ENCODE measurements around the gene IKZF3.
A peak's percentile ranks its signal among the peaks of the same experiment; 100 is the strongest.
"Not testable (repeated sequence)": the region's sequence is repeated elsewhere in the genome, so short reads cannot be mapped to it uniquely, and the experiment has no call there.

The IKZF3 gene

GRCh38 chr17:39863244-39863917 is 731 bp downstream of the IKZF3 start:
- H3K27ac ChIP-seq = peak overlapping the region in 12 of 21 experiments; percentile 14 to 91 (median 72)
- peak overlapping the region; percentile 3 to 39 (median 28) for H3K4me3 ChIP-seq

GRCh38 chr17:39861235-39861634 is 2.9 kb downstream of the IKZF3 start:
- Histone ChIP-seq H3K4me3 (no peak overlapping the region), H3K27ac (peak overlapping the region in 5 of 21 experiments; percentile 0 to 85 (median 54))

DNA sequence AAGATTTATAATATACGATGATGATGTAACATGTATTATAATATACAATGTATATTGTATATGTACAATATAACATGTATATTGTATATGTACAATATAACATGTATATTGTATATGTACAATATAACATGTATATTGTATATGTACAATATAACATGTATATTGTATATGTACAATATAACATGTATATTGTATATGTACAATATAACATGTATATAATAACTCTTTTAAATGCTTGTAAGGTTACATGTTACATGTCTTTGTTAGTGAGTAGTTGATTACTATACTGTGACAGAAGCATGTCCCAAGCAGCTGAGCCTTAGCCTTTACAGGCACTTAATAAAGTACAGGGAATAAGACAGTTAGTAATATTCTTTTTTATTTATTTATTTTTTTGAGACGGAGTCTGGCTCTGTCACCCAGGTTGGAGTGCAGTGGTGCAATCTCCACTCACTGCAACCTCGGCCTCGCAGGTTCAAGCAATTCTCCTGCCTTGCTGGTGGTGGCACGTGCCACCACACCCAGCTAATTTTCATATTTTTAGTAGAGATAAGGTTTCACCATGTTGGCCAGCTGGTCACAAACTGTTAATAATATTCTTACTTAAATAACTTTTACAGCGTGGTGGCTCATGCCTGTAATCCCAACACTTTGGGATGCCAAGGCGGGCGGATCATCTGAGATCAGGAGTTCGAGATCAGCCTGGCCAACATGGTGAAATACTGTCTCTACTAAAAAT is 8.0 kb downstream of the IKZF3 start:
- not testable (repeated sequence) for H3K4me3 ChIP-seq, H3K27ac ChIP-seq

- Histone ChIP-seq H3K4me3 (no peak overlapping the region), H3K27ac (no peak overlapping the region)
These were observed 9.2 kb downstream of the IKZF3 start for GRCh38 chr17:39854909-39855308.

GRCh38 chr17:39852239-39852638 is 11.9 kb downstream of the IKZF3 start:
- Histone ChIP-seq H3K4me3 (no peak overlapping the region), H3K27ac (no peak overlapping the region)

DNA sequence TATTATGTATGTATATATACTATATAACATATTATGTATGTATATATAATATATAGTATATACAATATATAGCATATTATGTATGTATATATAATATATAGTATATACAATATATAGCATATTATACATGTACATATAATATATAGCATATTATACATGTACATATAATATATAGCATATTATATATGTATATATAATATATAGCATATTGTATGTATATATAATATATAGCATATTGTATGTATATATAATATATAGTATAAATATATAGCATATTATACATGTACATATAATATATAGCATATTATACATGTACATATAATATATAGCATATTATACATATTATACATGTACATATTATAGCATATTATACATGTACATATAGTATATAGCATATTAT is 13.9 kb downstream of the IKZF3 start:
- not testable (repeated sequence) for H3K4me3 ChIP-seq, H3K27ac ChIP-seq

- Histone ChIP-seq H3K4me3 (no peak overlapping the region), H3K27ac (no peak overlapping the region)
These were observed 15.5 kb downstream of the IKZF3 start for GRCh38 chr17:39848600-39848999.

DNA sequence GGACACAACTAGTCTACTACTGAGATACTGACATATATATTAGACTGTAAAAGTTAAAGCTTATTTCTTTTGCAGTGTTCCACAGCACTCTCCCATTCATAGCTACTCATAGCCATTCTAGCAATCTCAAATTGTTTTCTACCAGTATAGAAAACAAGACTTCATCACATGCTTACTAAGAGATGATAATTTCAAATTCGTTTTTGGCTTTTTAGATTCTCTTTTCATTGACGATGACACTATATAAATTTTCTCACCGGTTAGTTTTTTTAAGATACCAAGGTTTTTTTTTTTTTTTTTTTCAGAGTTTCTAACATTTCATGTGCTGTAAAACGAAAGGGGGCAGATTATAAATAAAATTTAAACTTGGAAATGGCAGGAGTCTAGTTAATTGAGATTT is 17.9 kb downstream of the IKZF3 start:
- Histone ChIP-seq H3K4me3 (no peak overlapping the region), H3K27ac (no peak overlapping the region)

DNA sequence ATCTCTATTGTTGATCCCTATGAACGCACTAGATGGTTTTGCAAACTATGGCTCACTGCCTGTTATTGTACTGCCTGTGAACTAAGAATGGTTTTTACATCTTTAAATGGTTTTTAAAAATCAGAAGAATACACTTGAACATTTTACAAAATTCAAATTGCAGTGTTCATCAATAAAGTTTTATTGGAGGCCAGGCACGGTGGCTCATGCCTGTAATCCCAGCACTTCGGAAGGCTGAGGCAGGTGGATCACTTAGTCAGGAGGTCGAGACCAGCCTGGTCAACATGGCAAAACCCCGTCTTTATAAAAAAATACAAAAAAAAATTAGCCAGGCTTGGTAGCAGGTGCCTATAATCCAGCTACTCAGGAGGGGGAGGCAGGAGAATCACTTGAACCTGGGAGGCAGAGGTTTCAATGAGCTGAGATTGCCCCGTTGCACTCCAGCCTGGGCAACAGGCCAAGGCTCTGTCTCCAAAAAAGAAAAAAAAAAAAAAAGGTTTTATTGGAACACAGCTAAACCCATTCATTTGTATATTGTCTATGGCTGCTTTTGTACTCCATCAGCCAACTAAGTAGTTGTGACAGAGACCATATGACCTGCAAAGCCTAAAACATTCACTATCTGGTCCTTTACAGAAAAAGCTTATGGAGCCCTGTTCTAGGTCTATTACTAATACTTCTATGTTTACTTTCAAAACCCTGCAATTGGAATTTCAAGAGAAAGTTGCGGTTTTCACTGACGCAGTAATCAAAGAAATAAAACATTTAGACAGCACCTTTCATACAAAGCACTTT is 18.9 kb downstream of the IKZF3 start:
- Histone ChIP-seq H3K27ac (no peak overlapping the region), H3K4me3 (no peak overlapping the region)

GRCh38 chr17:39841134-39841683 is 22.9 kb downstream of the IKZF3 start:
- Histone ChIP-seq H3K4me3 (no peak overlapping the region), H3K27ac (no peak overlapping the region)

DNA sequence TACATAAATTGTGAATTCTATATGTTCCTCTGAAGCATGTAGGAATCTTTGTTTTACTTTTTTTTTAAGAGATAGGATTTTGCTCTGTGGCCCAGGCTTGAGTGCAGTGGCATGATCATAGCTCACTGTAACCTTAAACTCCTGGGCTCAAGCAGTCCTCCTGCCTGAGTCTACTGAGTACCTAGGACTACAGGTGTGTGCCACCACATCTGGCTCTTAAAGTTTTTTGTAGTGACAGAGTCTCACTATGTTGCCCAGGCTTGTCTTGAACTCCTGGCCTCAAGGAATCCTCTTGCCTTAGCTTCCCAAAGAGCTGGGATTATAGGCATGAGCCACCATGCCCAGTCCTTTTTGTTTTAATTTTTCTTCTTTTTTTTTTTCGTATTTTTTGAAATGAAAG is 25.3 kb downstream of the IKZF3 start:
- no peak overlapping the region for H3K27ac ChIP-seq
- H3K4me3 ChIP-seq = no peak overlapping the region

GRCh38 chr17:39838057-39838456 is 26.1 kb downstream of the IKZF3 start:
- no peak overlapping the region for H3K4me3 ChIP-seq
- no peak overlapping the region for H3K27ac ChIP-seq

DNA sequence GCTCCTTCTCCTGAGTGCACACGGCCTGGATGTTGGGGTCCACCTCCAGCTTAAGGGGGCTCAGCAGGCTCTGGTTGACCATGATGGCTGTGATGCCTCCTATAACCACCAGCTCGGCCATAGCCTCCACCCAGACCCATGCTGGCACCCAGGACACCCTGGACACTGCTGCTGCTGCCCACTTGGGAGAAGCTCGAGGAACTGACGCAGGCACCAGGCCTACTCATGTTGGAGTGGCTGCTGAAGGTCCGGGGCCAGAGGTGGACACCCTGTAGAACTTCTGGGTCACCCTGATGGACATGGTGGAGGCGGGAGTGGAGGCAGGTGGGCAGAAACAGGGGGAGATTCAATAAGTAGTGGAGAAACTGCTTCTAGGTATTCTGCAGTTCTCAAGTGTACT is 28.0 kb downstream of the IKZF3 start:
- H3K27ac ChIP-seq = no peak overlapping the region
- no peak overlapping the region for H3K4me3 ChIP-seq

DNA sequence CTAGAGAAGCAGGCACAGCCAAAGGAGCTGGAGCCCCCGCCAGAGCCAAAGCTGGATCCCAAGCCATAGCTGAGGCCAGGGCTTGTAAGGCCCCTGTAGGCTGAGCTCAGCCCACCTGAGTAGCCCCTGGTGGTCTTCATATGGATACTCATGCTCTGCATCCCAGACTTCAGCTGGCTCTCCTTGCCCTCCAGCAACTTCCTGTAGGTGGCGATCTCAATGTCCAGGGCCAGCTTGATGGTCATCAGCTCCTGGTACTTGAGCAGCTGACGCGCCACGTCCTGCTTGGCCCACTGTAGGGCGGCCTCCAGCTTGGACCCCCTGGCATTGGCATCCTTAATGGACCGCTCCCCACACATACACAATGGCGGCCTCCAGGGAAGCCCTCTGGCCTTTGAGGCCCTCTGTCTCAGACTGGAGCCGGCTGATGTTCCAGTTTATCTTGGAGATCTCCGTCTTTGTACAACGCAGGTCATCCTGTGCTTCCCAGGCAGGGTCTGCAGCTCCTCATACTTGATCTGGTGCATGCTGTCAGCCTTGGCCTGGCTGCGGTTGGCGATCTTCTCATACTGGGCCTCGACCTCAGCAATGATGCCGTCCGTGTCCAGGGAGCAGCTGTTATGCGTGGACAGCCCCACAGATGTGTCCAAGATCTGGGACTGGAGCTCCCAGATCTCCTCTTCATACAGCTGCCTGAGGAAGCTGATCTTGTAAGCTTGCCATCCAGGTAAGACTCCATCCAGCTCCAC is 28.9 kb downstream of the IKZF3 start:
- Histone ChIP-seq H3K4me3 (no peak overlapping the region), H3K27ac (no peak overlapping the region)

DNA sequence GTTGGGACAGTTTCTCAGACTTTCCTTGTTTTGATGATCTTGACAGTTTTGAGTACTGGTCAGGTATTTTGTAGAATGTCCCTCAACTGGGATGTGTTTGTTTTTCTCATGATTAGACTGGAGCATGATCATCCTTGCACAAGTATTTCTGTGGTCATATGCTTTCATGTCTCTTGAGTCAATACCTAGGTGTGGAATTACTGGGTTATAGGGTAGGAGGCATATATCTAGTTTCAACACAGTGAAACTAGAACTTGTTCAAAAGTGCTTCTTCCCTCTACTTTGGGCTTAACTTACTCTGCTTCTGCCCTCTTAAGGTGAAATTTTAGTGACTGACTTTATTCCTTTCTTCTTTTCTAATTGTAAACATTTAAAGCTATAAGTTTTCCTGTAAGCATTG is 30.1 kb downstream of the IKZF3 start:
- Histone ChIP-seq H3K27ac (no peak overlapping the region), H3K4me3 (no peak overlapping the region)

- no peak overlapping the region for H3K27ac ChIP-seq
- H3K4me3 ChIP-seq = no peak overlapping the region
These were observed 32.5 kb downstream of the IKZF3 start for GRCh38 chr17:39831588-39831987.

DNA sequence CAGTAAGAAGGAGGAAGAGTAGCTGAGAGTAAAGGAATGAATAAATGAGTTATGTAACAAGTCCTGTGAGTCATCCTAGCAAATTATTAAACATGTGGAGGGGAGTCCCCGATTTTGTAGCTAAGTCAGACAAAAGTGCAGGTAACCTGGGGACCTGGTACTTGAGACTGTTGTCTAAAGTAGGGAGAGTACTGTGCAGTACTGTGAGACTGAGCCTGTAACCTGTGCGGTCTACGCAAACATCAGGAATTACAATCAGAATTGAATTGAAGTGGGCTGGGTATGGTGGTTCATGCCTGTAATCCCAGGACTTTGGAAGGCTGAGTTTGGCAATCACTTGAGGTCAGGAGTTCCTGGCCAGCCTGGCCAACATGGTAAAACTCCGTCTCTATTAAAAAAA is 35.7 kb downstream of the IKZF3 start:
- Histone ChIP-seq H3K27ac (no peak overlapping the region), H3K4me3 (no peak overlapping the region)

DNA sequence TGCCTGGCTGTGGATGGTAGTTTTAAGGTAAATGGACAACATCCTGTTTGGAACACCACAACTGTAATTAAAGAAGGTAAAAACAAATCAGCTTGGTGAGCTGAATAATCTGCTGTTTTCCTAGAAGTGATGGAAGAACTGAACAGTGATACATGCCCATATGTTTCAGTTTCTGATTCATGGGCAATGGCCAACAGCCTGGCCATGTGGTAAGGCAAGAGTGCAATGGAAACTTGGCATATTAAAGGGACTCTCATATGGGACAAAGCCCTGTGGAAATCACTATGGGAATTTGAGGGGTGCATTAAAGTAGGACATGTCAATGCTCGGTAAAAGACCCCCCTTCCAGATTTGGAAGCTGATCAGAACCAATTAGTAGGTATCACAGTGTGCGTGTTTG is 37.8 kb downstream of the IKZF3 start:
- H3K4me3 ChIP-seq = no peak overlapping the region
- no peak overlapping the region for H3K27ac ChIP-seq

- no peak overlapping the region for H3K27ac ChIP-seq
- no peak overlapping the region for H3K4me3 ChIP-seq
These were observed 40.6 kb downstream of the IKZF3 start for GRCh38 chr17:39823407-39824054.

All from skin epidermis (tissue), 12 donors.